Caki2 (cell line): ENCODE measurements around the gene ZC2HC1C. TPM values are rescaled to one million over a fixed set of nuclear protein-coding genes. Genes with fewer than 3 reads are reported as not detected.
"Not testable (repeated sequence)": the region's sequence is repeated elsewhere in the genome, so short reads cannot be mapped to it uniquely, and the experiment has no call there.

Experiments used
- DNase-seq: peaks from one replicate; pipeline ENCODE4 v3.0.0-alpha.2; 2015; ENCODE audit warnings: low read depth
- in situ Hi-C: cut with HindIII; loops from 2 replicates; pipeline ENCODE4 v1.10.0; 2016; ENCODE audit warnings: low sequenced_read_pairs, low pct_unique_long_range_greater_than_20kb, mixed read lengths
- total RNA-seq: library from RNA; depleted of rRNA; stranded (reverse); fragments of >200 nt; shearing (Covaris generic); gene quantifications from 2 replicates; pipeline ENCODE4 v1.2.3, GENCODE V29; 2014; ENCODE audit warnings: low replicate concordance; rRNA removed

The ZC2HC1C gene
- total RNA-seq, 1 experiment from 2014 or later = 6.5 TPM

DNA sequence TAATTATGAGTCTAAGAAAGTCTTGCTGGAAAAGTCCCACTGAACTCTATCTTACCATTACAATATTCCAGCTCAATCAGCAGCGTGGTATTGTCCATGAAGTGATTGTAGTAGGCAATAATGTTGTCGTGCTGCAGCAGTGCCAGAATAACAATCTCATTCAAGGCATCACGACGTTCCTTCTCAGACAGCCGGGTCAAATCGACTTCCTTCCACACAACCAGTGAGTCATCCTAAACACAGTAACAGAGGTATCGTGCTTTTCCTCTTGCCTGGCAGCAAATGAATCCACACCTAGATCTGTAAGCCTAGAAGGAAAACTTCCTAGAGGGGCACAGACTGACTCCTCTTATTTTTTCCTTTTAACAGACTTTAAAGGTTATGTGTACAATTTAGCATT is 54.5 kb downstream of the ZC2HC1C start:
- DNase-seq = peak; percentile 53
- in situ Hi-C loops = loop anchor here (10.0 kb wide), 1 partner anchor 181 kb away; no protein-coding TSS in a partner anchor

DNA sequence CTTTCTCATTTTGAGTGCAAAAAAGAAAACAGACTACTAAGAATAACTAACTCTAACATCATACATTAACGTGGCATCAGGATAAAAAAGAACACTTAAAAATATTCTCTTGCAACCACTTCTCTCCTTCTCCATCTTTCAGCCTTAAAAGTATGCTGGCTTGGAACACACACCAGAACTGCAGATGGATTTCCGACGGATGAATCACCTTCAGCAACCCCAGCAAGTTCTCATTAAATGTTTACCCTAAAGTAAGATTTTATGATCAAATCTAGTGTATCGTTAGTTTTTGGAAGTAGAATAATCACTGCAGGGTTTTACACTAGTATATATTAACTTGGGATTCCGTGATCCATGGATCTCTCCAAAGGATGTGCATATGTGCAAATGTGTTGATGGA is 56.2 kb downstream of the ZC2HC1C start:
- no peak for DNase-seq
- in situ Hi-C loops = loop anchor here (10.0 to 25.0 kb wide), 2 partner anchors 179 to 437 kb away; no protein-coding TSS in a partner anchor

DNA sequence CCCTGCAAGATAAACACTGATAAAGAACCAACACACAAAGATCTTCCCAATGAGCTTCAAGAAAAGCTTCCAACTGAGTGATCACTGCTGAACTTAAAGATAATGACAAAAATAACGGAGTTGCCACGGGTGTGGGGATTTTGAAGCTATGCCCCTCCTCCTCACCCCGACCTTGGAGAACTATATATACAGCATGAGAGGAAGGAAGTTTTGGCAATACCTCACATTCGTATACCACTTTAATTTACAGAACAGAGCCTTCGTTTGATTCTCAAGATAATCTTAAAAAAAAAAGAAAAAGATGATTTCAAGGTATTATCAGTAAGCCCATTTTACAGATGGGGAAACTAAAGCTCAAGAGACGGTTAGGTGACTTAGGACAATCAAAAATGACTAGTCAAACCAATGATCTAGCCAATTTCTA is 56.7 kb downstream of the ZC2HC1C start:
- in situ Hi-C loops = loop anchor here (10.0 to 25.0 kb wide), 2 partner anchors 179 to 436 kb away; no protein-coding TSS in a partner anchor
- no peak for DNase-seq

DNA sequence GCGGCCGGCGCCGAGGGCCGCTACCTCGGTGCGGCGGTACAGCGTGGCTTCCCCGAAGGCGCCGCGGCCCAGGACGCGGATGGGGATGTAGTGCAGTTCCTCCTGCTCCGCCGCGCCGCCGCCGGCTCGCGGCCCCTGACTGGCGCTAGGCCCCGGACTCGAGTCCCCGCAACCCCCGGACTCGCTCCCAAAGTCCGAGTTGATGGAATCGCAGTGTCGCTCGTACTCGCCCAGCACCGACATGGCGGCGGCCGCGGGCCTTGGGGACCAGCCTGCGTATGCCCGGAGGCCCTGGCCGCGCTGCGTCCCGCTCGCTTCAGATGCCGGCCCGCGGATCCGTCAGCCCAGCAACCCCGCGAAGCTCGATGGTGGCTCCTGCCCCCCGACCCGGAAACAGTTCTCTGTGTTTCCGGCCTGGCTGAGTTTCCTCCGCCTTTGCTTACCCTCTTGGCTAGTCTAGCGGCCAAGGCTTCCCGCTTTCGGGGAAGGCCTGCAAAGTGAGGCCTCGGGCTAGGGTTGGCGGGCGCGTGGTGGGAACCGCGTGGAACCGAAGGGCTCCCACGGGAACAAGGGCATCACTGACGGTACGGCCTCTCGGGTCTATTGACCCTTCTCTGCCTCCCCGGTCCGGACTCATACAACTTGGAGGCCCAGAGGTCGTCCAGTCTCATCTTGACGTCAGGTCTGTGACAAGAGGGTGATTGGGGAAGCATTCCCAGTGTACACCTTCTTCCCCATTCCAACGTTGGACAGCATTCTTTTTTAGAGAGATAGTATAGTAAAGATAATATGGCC is 57.4 kb downstream of the ZC2HC1C start, which contains the start of gene NEK9:
TSS of gene NEK9 (minus strand) at position 370 of the 795 bp plus-strand sequence. CDS start at position 243, 127 bp downstream.
- in situ Hi-C loops = loop anchor here (10.0 to 25.0 kb wide), 2 partner anchors 178 to 435 kb away; no protein-coding TSS in a partner anchor
- peak; percentile 82 for DNase-seq

DNA sequence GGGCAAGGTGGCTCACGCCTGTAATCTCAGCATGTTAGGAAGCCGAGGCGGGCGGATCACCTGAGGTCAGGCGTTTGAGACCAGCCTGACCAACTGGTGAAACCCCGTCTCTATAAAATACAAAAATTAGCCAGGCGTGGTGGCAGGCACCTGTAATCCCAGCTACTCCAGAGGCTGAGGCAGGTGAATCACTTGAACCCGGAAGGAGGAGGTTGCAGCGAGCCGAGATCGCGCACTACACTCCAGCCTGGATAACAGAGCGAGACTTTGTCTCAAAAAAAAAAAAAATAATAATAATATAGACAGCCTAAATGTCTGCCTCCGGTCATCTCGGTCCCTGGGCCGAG is 58.0 kb downstream of the ZC2HC1C start:
- in situ Hi-C loops = loop anchor here (10.0 to 25.0 kb wide), 2 partner anchors 177 to 435 kb away; no protein-coding TSS in a partner anchor
- not testable (repeated sequence) for DNase-seq

DNA sequence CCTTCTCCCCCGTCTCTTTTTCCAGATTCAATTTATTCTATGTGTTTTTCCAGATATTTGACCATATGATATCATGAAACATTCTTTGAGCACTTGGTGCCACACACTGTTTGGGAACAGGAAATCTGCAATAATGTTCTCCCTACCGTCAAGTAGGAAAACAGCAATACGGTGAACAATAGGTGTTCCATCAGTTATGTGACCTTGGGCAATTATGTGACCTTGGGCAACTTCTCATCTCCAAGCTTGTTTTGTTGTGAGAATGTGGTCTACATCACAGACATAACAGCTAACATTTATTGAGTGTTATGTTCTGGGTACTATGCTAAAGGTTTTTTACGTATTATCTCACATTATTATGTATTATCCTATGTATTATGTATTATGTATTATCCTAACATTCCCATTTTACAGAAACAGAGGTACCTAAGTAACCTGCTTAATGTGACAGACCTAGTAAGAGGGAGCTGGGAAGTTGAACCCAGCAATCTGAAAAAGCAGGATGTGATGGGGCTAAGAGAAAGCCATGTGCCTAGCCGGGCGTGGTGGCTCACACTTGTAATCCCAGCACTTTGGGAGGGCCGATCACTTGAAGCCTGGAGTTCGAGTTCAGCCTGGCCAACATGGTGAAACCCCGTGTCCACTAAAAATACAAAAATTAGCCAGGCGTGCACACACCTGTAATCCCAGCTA is 58.6 kb downstream of the ZC2HC1C start:
- DNase-seq = no peak
- in situ Hi-C loops = loop anchor here (10.0 to 25.0 kb wide), 2 partner anchors 177 to 434 kb away; no protein-coding TSS in a partner anchor

DNA sequence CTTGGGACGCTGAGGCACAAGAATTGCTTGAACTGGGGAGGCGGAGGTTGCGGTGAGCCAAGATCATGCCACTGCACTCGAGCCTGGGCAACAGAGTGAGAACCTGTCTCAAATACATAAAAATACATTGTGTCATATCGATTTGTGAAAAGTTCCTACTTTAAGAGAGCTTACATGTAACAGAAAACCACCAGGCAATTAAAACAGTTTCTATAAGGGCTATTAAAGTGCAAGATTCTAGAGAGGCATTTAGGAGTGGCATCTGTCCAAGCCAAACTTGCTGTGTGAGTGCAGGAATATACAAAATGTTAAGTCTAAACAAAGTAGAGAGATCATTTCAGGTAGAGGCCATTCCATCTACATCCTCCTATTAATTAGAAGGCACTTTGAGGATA is 59.2 kb downstream of the ZC2HC1C start:
- in situ Hi-C loops = loop anchor here (10.0 to 25.0 kb wide), 2 partner anchors 176 to 434 kb away; no protein-coding TSS in a partner anchor
- DNase-seq = no peak

Other genes starting within 250 kb of the ZC2HC1C start
- not detected in 2 replicates for gene PROX2, start 193.5 kb upstream of the ZC2HC1C start, total RNA-seq
- gene DLST, start 187.7 kb upstream of the ZC2HC1C start, total RNA-seq = 55.7 and 57.7 TPM in 2 replicates
- 2.9 and 4.5 TPM in 2 replicates for gene RPS6KL1, start 146.4 kb upstream of the ZC2HC1C start, total RNA-seq
- gene PGF, start 114.0 kb upstream of the ZC2HC1C start, total RNA-seq = 0.71 and 4.5 TPM in 2 replicates
- gene EIF2B2, start 66.7 kb upstream of the ZC2HC1C start, total RNA-seq = 96.4 and 109 TPM in 2 replicates
- 17.1 and 22.5 TPM in 2 replicates for gene MLH3, start 18.2 kb upstream of the ZC2HC1C start, total RNA-seq
- 10.0 and 39.5 TPM in 2 replicates for gene ACYP1, start 5.6 kb upstream of the ZC2HC1C start, total RNA-seq
- gene NEK9, start 57.4 kb downstream of the ZC2HC1C start, total RNA-seq = 34.4 and 44.0 TPM in 2 replicates
- gene TMED10, start 107.0 kb downstream of the ZC2HC1C start, total RNA-seq = 122 and 141 TPM in 2 replicates
- gene FOS, start 209.2 kb downstream of the ZC2HC1C start, total RNA-seq = 4.5 and 12.6 TPM in 2 replicates